HepG2 (cell line): ENCODE results near the gene ADIPOR2. TPM values are rescaled to one million over a fixed set of nuclear protein-coding genes. Genes with fewer than 3 reads are reported as not detected.

Source experiments
- ESRRA ChIP-seq: sonication (generic); formaldehyde crosslinking; IDR thresholded peaks from 2 replicates; pipeline ENCODE4 v1.5.1; 2020; ENCODE audit warnings: mild to moderate bottlenecking, low read depth, missing genetic modification reagents
- GABPA ChIP-seq, 2 experiments: IDR thresholded peaks; 2 replicates each; pipeline ENCODE4 v1.6.1; 2011 to 2016; ENCODE audit warnings: low read depth in 2 of 2, low read length in 1 of 2, missing biosample characterization in 1 of 2, missing genetic modification characterization in 1 of 2
- HDAC1 ChIP-seq: sonication (generic); formaldehyde crosslinking; IDR thresholded peaks from 2 replicates; pipeline ENCODE4 v1.5.1; 2020; ENCODE audit warnings: mild to moderate bottlenecking, missing genetic modification reagents
- KLF6 ChIP-seq: IDR thresholded peaks from 2 replicates; pipeline ENCODE4 v1.8.0; 2016; ENCODE audit warnings: missing biosample characterization, missing genetic modification reagents
- MIER2 ChIP-seq: IDR thresholded peaks from 2 replicates; pipeline ENCODE4 v1.6.1; 2016; ENCODE audit warnings: missing biosample characterization, missing genetic modification reagents
- MYPOP ChIP-seq: sonication (generic); formaldehyde crosslinking; IDR thresholded peaks from 2 replicates; pipeline ENCODE4 v1.8.1; 2023; ENCODE audit warnings: mild to moderate bottlenecking, moderate library complexity, missing genetic modification reagents
- NFRKB ChIP-seq: fragments of 450-650 bp; IDR thresholded peaks from 2 replicates; pipeline ENCODE4 v1.6.1; 2017
- NR0B2 ChIP-seq: sonication (generic); formaldehyde crosslinking; IDR thresholded peaks from 2 replicates; pipeline ENCODE4 v1.4.0; 2020; ENCODE audit warnings: mild to moderate bottlenecking, missing genetic modification reagents
- NR2C2 ChIP-seq: sonication (generic); formaldehyde crosslinking; IDR thresholded peaks from 2 replicates; pipeline ENCODE4 v1.4.0; 2020; ENCODE audit warnings: missing genetic modification reagents, mild to moderate bottlenecking, moderate library complexity, borderline replicate concordance
- PCBP2 ChIP-seq: fragments of 200-400 bp; formaldehyde crosslinking; optimal IDR thresholded peaks from 2 replicates; pipeline ENCODE3; 2018; ENCODE audit warnings: low read length, low read depth; ENCODE audit not compliant: poor library complexity, severe bottlenecking
- PHF21A ChIP-seq: sonication (generic); formaldehyde crosslinking; IDR thresholded peaks from 2 replicates; pipeline ENCODE4 v1.5.0; 2020; ENCODE audit warnings: mild to moderate bottlenecking, missing genetic modification reagents
- REPIN1 ChIP-seq: sonication (generic); formaldehyde crosslinking; IDR thresholded peaks from 2 replicates; pipeline ENCODE4 v1.8.0; 2022; ENCODE audit warnings: missing genetic modification reagents, low read depth, mild to moderate bottlenecking, borderline replicate concordance
- SIN3B ChIP-seq: fragments of 150-350 bp; IDR thresholded peaks from 2 replicates; pipeline ENCODE4 v1.6.1; 2014; ENCODE audit warnings: low read length
- THAP11 ChIP-seq: IDR thresholded peaks from 2 replicates; pipeline ENCODE4 v1.6.1; 2016; ENCODE audit warnings: missing biosample characterization, missing genetic modification reagents
- ZFP41 ChIP-seq: sonication (generic); formaldehyde crosslinking; IDR thresholded peaks from 2 replicates; pipeline ENCODE4 v1.4.0; 2020; ENCODE audit warnings: mild to moderate bottlenecking, missing genetic modification reagents, borderline replicate concordance
- ZMYM4 ChIP-seq: sonication (generic); formaldehyde crosslinking; IDR thresholded peaks from 2 replicates; pipeline ENCODE4 v1.8.1; 2023; ENCODE audit warnings: mild to moderate bottlenecking, missing genetic modification reagents
- ZNF224 ChIP-seq: sonication (generic); formaldehyde crosslinking; IDR thresholded peaks from 2 replicates; pipeline ENCODE4 v1.5.0; 2020; ENCODE audit warnings: mild to moderate bottlenecking, missing genetic modification reagents
- ZNF3 ChIP-seq: IDR thresholded peaks from 2 replicates; pipeline ENCODE4 v1.7.0; 2017; ENCODE audit warnings: inconsistent platforms
- ZNF333 ChIP-seq: sonication (generic); formaldehyde crosslinking; IDR thresholded peaks from 2 replicates; pipeline ENCODE4 v1.4.0; 2020; ENCODE audit warnings: mild to moderate bottlenecking, missing genetic modification reagents, borderline replicate concordance
- ZNF382 ChIP-seq: sonication (generic); formaldehyde crosslinking; IDR thresholded peaks from 2 replicates; pipeline ENCODE4 v1.5.0; 2020; ENCODE audit warnings: missing genetic modification reagents, mild to moderate bottlenecking, borderline replicate concordance
- ZNF691 ChIP-seq: sonication (generic); formaldehyde crosslinking; IDR thresholded peaks from 2 replicates; pipeline ENCODE4 v1.4.0; 2020; ENCODE audit warnings: missing genetic modification reagents, low read depth, mild to moderate bottlenecking, borderline replicate concordance
- ZNF766 ChIP-seq: sonication (generic); formaldehyde crosslinking; IDR thresholded peaks from 2 replicates; pipeline ENCODE4 v1.5.0; 2020; ENCODE audit warnings: missing genetic modification reagents, borderline replicate concordance
- ZNF775 ChIP-seq: sonication (generic); formaldehyde crosslinking; IDR thresholded peaks from 2 replicates; pipeline ENCODE4 v1.4.0; 2020; ENCODE audit warnings: missing genetic modification reagents, mild to moderate bottlenecking, moderate library complexity, borderline replicate concordance
- ZNF839 ChIP-seq: sonication (generic); formaldehyde crosslinking; IDR thresholded peaks from 2 replicates; pipeline ENCODE4 v1.4.0; 2020; ENCODE audit warnings: missing genetic modification reagents, mild to moderate bottlenecking, borderline replicate concordance
- polyA plus RNA-seq, 8 experiments: library from polyadenylated mRNA; depleted of rRNA in 3 of 8; stranded (reverse) in 7 of 8; unstranded in 1 of 8; fragments of >200 nt; fragmentation: Illumina TruSeq in 4 of 8; extraction: Trizol in 4 of 8; gene quantifications; 2 replicates each; pipeline versions ENCODE4 v1.2.1 to v1.2.3, GENCODE V29; 2011 to 2016; ENCODE audit warnings: low read depth in 4 of 8, missing spikeins in 1 of 8, mixed read lengths in 1 of 8; ENCODE audit not compliant: insufficient read depth in 1 of 8
- total RNA-seq, 5 experiments: library from RNA; depleted of rRNA; stranded (reverse); fragments of >200 nt; fragmentation: Illumina TruSeq; extraction: Trizol; gene quantifications; 2 replicates each; pipeline ENCODE4 v1.2.3, GENCODE V29; 2016; ENCODE audit warnings: low read depth in 1 of 5
- TF ChIP-seq, protein P1 (sequence below): IDR thresholded peaks from 2 replicates; pipeline ENCODE4 v1.6.1; 2012; ENCODE audit warnings: inconsistent platforms
- TF ChIP-seq, protein P2 (sequence below): sonication (generic); formaldehyde crosslinking; IDR thresholded peaks from 2 replicates; pipeline ENCODE4 v1.5.1; 2020; ENCODE audit warnings: missing genetic modification reagents, mild to moderate bottlenecking, borderline replicate concordance

Gene ADIPOR2
- total and polyA plus RNA-seq, 2 of the 13 experiments (the other 11 are each of a cell fraction or from before 2014, with no cell fraction given): 35.2 to 52.2 TPM

DNA sequence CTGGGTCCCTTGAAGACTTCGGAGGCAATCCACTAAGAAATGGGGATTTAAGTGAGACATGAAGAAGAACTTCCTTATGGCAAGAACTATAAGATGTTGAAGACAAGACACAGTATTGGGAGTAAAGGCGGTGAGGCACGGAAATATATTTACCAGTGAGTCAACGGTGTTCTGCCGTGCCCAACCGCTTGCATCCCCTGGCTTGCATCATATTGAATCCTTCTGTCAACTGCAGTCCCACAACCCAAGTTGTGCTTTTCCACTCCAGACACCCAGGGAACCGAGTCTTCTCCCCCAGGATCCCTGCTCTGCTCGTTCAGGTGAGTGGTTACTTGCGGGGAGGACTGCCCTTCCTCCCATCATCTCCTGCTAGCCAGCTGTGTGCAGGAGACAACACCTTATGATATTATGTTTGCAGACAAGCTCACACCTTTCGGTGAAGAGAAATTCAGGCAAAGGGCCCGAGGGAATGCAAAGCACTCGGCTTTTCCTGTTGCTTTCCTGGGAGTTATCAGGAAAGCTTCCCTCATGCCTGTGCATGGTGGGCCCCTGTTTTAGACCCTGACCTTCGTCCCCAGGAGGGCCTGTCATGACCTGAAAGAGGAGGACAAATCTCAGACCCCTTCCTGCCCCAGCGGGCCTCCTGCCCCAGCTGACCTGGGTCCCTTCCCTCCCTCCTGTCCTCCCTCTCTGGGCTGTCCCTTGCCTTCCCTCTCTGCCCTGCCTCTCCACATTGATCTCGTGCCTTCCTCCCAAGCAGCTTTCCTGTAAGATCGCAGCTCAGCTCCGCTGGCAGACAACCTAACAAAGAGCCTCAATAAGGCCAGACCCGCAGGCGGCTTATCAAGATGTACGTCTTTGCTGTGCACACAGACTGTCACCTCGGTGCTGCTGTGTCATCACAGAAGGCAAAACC is 125.2 kb downstream of the ADIPOR2 start (continued):
- TF ChIP-seq MYPOP (CRISPR knock-in tag) (no peak), GABPA (IDR thresholded peaks at IDR 0.05; ENCODE audit: low read depth, low read length) (no peak), GABPA (CRISPR knock-in tag; IDR thresholded peaks at IDR 0.05; ENCODE audit: low read depth) (no peak), ZMYM4 (CRISPR knock-in tag) (no peak), NR2C2 (CRISPR knock-in tag) (peak; percentile 54; the same call in 1 of the 2 replicates), NR0B2 (CRISPR knock-in tag) (no peak), ZNF839 (CRISPR knock-in tag) (no peak), PHF21A (peak; percentile 63), ZNF691 (CRISPR knock-in tag) (no peak), ZNF766 (CRISPR knock-in tag) (no peak), NFRKB (no peak), HDAC1 (peak; percentile 50), ZNF224 (no peak), ESRRA (CRISPR knock-in tag) (peak; percentile 90), KLF6 (CRISPR knock-in tag) (no peak), ZNF3 (CRISPR knock-in tag) (no peak), ZNF775 (no peak), SIN3B (no peak), THAP11 (CRISPR knock-in tag) (no peak), REPIN1 (no peak), ZNF333 (CRISPR knock-in tag) (no peak), ZNF382 (CRISPR knock-in tag) (no peak), MIER2 (no peak; the same call in 1 of the 2 replicates), PCBP2 (no peak), ZFP41 (no peak)
- TF ChIP-seq, protein P1, sequence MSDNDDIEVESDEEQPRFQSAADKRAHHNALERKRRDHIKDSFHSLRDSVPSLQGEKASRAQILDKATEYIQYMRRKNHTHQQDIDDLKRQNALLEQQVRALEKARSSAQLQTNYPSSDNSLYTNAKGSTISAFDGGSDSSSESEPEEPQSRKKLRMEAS: peak; percentile 42; the same call in 1 of the 2 replicates
- TF ChIP-seq, protein P2, sequence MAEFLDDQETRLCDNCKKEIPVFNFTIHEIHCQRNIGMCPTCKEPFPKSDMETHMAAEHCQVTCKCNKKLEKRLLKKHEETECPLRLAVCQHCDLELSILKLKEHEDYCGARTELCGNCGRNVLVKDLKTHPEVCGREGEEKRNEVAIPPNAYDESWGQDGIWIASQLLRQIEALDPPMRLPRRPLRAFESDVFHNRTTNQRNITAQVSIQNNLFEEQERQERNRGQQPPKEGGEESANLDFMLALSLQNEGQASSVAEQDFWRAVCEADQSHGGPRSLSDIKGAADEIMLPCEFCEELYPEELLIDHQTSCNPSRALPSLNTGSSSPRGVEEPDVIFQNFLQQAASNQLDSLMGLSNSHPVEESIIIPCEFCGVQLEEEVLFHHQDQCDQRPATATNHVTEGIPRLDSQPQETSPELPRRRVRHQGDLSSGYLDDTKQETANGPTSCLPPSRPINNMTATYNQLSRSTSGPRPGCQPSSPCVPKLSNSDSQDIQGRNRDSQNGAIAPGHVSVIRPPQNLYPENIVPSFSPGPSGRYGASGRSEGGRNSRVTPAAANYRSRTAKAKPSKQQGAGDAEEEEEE: no peak
